LNCaP clone FGC (cell line): ENCODE measurements around the gene ADK.

Experiments used
- DNase-seq: peaks from one replicate; pipeline ENCODE4 v3.0.0-alpha.2; 2011; ENCODE audit warnings: low read depth
- H3K4me3 ChIP-seq: 2 replicates; pipeline ENCODE4 v1.5.1; 2011; ENCODE audit warnings: mild to moderate bottlenecking, low read depth, low read length, control low read depth
- CTCF ChIP-seq: IDR thresholded peaks from 2 replicates; pipeline ENCODE4 v1.5.1; 2012; ENCODE audit warnings: mild to moderate bottlenecking; ENCODE audit not compliant: control insufficient read depth, insufficient read depth; ENCODE audit errors: extremely low read depth

Gene ADK

GRCh38 chr10:74677951-74678350 is 526.9 kb downstream of the ADK start:
- DNase-seq, result no peak
- no peak for TF ChIP-seq CTCF
- no peak overlapping the region for H3K4me3 ChIP-seq

DNA sequence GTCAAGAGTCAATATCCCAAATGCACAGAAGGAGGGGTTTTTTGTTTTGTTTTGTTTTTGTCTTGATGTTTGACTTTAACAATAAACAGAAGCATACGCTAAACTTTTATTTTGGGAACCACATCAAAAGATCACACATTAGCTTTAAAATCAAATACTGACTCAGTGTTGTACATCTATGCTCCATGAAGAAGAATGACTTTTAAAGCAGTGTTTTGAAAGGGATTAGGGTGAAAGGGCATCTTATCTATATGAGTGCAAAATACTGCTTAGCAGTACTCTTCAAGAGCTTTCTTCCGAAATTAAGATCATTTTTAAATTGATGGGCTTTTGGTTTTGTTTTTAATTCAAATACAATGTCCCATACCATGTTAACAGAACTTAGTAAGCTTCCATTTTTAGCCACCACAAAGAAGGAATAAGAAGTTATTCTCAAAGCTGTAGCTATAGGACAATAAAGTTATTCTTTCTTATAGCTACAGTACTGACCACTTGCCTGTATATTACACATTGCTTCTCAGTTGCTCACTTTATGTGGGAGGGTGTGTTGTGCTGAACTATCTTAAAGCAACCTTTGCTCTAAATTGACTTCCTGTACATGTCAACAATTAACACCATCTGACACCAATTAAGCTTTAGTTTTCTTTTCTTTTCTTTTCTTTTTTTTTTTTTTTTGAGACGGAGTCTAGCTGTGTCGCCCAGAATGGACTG is 531.1 kb downstream of the ADK start:
- DNase-seq, result no peak
- no peak overlapping the region for H3K4me3 ChIP-seq
- no peak for TF ChIP-seq CTCF

- no peak overlapping the region for H3K4me3 ChIP-seq
- no peak for DNase-seq
- TF ChIP-seq CTCF, result no peak
These were observed 532.0 kb downstream of the ADK start for GRCh38 chr10:74683067-74683466.

DNA sequence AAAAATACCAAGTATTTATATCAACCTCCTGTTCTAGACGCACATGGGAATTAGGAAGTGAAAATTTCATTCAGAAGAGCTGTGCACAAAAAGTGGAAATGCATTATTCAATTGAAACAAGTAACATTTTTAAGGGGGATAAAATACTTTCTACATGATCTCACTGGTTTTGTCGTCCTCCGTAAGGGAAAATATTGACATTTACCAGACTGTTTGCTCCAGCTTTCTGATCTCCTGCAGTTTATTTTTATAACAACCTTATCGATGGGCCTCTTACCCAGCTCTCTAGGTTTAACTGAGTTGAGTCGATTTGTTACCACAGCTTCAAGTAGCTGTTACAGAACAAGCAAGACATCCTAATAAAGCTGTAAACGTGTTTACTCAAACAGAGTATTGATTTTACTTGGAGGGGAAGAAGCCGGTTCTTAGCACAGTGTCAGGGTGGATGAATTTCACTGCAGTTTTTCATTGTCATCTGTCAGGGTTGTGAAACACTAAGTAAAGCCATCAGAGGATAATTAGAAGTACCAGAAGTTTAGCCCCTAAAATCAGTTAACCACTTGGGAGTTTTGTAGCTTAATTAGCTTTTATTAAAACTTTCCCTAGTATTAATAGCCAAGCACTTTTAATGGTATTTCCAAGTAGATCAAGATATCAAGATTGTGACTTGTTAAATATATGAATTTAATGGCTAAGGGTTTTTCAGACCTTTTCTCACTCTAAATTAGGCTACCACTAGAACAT is 532.8 kb downstream of the ADK start:
- TF ChIP-seq CTCF, result no peak
- no peak overlapping the region for H3K4me3 ChIP-seq
- peak; percentile 95 for DNase-seq

DNA sequence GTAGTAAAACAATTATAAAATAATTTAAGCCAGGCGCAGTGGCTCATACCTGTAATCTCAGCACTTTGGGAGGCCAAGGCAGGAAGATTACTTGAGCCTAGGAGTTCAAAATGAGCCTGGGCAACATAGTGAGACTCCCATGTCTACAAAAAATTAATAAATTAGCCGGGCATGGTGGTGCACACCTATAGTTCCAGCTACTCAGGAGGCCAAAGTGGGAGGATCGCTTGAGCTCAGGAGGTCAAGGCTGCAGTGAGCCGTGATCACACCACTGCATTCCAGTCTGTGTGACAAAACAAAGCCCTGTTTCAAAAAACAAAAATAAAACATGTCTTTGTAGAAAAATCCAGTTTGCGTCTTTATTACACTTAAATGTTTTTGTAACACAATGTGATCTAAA is 533.4 kb downstream of the ADK start:
- H3K4me3 ChIP-seq, result no peak overlapping the region
- no peak for DNase-seq
- no peak for TF ChIP-seq CTCF

DNA sequence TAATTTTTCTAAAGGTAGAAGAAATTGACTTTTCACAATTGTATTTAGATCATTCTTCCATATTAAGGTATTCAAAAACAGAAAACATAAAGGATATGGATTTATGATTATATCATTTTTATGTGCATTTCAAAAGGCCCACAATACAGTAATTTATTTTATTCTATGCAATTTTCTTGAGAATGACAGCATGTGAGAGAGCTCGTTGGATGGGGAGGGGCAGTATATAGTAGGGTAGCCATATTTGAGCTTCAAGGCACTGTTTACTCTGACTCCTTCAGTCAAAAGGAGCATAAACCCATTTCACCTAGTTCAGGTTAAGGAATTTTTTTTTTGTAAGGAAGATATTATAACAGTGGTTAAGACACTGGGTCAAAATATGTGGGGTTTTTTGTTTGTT is 534.5 kb downstream of the ADK start:
- TF ChIP-seq CTCF, result no peak
- DNase-seq, result no peak

More for the DNA sequence above, 534.5 kb downstream of the ADK start:
- H3K4me3 ChIP-seq, result no peak overlapping the region
